GM19240 (cell line): ENCODE measurements around the gene OR11A1.

ENCODE experiments used
- DNase-seq: peaks from one replicate; pipeline ENCODE4 v3.0.0; 2011; ENCODE audit warnings: low spot score; ENCODE audit not compliant: insufficient read length

OR11A1 gene, protein sequence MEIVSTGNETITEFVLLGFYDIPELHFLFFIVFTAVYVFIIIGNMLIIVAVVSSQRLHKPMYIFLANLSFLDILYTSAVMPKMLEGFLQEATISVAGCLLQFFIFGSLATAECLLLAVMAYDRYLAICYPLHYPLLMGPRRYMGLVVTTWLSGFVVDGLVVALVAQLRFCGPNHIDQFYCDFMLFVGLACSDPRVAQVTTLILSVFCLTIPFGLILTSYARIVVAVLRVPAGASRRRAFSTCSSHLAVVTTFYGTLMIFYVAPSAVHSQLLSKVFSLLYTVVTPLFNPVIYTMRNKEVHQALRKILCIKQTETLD

GRCh38 chr6:29456971-29457370 is at the start of gene OR11A1, which contains the start of gene OR2H1:
Gene OR11A1, minus strand, starts transcription at chr6:29457071. Its CDS starts 29,430 bp downstream, at chr6:29427641.
Gene OR2H1, plus strand, starts transcription at chr6:29457155. Its CDS starts 4,615 bp downstream, at chr6:29461770.
- DNase-seq = no peak

DNA sequence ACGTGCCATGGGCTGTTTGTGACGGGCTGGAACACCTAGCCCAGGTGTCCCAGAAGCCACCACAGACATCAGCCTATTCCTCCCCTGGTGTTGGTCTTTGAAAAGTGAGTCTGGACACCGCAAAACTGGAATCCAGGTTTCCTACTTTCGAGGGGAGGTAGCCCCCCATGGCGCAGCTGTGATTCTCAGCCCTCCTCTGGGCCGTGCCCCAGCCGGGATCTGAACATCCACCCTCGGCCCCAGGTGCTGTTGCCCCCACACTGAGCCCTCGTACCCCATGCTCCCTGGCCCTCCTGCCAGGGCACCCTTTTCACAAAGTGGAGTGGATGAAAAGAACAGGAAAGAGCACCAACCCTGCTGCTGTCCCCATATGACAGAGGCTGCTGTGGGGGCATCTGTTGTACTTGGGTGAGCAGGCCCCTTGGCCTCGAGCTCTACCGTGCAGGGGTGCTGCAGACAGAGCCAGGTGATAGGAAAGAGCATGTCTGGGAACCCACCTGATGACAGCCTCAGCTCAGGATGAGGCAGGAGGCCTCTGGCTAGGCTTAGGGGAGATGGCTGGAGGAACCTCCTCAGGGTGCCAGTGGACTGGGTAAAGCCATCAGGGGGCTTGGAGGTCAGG is 49.7 kb upstream of the OR11A1 start:
- DNase-seq = no peak

- no peak for DNase-seq
These were observed 48.9 kb upstream of the OR11A1 start for GRCh38 chr6:29505808-29506207.

GRCh38 chr6:29504961-29505360 is 48.1 kb upstream of the OR11A1 start:
- no peak for DNase-seq

DNA sequence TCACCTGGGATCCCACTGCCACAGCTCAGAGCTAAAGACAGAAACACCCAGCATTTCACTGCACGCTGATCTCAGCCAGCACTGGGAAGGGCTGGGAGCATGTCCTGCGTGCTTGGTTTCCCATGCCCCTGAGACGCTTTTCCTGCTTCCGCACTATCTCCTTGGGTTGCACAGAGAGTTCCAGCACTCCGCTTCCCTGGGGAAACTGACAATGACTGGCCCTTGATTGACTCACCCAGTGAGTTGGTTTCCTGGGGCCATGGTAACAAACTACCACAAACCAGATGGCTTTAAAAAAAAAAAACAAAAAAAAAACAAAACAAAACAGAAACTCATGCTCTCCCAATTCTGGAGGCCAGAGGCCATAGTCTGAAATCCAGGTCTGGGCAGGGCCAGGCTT is 45.7 kb upstream of the OR11A1 start:
- no peak for DNase-seq

- no peak for DNase-seq
These were observed 45.3 kb upstream of the OR11A1 start for GRCh38 chr6:29502181-29502580.

GRCh38 chr6:29501106-29501505 is 44.2 kb upstream of the OR11A1 start:
- no peak for DNase-seq

- DNase-seq = no peak
These were observed 43.7 kb upstream of the OR11A1 start for GRCh38 chr6:29500594-29500993.

DNA sequence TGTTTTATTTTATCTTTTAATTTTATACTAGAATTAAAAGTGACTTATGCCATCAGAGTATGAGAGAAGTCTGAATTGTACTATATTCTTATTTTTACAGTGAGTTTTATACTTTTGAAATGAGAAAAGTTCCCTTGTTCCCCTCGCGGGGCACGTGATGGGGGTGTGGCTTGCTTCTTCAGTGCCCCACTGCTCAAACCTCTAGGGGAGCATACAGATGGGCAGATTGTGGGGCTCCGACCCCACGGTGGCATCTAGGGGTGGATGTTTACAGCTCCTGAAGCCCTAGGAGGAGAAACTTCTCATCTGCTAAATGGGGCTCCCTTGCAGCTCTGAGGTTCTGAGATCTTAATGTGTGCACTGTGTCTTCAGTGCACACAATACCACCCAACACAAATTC is 42.8 kb upstream of the OR11A1 start:
- DNase-seq = no peak

DNA sequence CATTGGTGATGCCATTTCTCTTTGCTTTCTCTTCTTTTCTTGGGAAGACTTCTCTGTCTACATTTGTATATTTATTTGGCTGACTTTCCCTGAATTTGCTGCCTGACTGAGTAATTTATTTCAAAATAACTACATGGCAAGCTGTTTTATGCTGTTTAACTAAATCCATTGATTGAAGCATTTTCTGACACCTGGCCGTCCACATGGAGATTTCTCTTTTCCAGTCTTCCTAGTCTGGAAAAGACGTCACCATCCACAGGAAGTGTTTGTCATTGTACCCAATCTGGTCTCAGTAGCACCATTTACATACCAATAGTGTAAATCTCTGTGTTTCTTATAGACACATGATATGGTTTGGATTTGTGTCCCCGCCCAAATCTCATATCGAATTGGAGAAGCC is 40.1 kb upstream of the OR11A1 start:
- no peak for DNase-seq

DNA sequence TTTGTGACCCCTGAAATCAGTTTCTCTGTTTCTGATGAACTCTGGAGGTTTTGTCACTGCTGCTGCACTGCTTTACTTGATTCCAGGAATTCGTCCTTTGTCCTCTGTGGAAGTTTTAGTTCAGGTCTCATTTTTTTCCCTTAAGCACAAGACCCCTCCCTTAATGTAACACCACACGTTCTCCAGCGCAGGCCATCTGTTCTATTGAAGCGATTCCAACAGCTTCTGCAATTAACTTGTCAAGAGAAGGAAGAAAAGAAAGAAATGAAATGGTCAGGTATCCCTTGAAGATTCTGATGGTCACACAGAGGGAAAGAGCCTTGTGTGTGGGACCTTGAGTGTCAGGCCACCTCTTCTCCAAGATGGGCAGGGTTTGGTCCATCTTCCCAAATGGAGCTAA is 38.7 kb upstream of the OR11A1 start:
- DNase-seq = no peak

DNA sequence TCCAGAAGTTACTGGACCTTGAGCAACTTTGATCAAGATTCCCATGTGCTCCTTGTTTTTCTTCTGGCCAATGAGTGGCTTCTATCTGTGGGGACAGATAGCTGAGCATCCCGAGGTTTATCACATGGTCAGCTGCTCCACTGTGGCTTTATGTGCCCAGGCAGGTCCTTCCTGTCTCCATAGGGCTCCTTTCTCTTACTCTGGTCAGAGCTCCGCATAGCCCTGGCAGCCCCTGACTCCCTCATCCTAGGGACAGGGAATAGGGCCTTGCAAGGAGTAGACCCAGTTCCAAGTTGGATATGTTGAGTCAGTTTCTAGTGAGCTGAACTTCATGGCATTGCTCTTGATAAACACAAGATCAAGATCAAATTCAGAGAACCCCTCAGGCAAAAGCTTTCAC is 37.3 kb upstream of the OR11A1 start:
- DNase-seq = no peak

DNA sequence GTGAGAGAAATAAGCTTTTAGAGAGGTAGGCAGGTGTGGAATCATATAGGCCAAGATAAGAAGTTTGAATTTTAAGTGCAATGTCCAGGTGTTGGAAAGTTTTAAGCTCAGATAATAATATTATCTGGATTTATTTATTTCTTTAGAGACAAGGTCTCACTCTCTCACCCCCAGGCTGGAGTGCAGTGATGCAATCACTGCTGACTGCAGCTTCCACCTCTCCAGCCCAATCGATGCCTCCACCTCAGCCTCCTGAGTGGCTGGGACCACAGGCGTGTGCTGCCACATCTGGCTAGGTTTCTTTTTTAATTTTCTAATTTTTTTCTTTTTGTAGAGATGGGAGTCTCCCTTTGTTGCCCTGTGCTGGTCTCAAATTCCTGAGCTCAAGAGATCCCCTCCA is 36.4 kb upstream of the OR11A1 start:
- no peak for DNase-seq

DNA sequence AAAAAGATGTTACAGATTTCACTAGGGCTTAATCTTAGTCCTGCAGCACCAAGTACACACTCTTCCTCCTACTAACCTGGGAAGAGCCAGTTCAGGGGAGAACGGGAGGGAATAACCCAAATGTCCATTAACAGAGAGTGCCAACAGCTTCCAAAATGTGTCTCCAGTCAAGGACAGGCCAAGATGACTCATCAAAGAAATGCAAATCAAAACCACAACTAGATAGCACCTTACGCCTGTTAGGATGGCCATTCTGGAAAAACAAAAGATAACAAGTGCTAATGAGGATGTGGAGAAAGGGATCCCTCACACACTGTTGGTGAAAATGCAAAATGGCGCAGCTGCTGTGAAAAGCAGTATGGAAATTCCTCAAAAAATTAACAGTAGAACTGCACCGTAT is 34.7 kb upstream of the OR11A1 start:
- DNase-seq = no peak

DNA sequence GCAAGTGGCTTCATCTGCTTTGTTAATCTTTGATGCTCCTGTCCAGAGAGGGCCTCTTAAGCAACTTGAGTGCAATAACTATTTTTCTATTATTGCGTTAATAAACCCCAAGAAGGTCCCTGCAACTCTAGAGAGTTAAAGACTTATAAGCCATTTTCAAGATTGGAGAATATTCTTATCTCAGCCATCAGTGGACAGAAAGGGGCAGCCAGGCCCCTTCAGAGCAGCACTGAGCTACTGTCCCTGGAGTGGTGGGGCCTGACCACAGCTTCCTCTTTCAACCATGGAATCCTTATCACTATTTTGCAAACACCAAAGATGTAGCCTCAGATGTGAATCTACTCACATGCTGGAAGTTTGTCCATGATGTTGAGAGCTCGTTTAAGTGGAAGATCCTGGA is 33.7 kb upstream of the OR11A1 start:
- no peak for DNase-seq

DNA sequence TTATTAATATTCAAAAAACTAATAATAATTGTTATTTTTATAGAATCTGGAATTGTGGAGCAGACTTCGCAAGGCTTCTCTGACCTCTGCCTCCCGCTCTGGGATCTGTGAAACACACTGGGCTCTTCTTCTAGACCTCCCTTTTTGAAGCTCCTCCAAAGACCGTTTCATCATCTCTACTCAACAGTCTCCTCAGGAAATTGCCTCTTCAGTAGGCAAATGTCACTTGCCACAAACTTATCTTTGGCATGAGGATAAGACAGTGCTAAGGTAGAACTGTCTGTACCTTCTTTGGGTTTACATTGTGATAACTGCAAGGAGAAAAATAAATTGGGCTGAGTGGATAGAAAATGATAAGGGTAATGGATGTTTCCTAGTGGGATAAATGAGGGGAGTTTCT is 33.2 kb upstream of the OR11A1 start:
- DNase-seq = no peak

DNA sequence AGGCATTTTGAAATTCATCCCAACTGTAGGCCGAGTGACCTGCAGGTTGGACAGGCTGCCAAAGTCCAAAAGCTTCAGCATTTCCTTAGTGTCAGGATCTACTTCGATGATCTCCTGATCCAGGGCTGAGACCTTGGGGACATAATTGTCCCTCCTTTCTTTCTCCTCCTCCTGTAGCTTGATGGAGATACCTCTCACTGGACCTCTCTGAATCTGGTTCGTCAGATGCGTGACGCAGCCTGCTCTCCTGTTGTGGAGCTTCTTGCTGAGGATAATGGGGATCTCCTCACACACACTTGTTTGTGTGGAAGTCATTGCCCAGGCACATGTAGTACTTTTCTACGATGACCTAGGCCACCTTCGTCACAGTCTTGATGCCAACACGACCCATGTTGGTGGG is 32.4 kb upstream of the OR11A1 start:
- DNase-seq = no peak

GRCh38 chr6:29488874-29489273 is 32.0 kb upstream of the OR11A1 start:
- no peak for DNase-seq

DNA sequence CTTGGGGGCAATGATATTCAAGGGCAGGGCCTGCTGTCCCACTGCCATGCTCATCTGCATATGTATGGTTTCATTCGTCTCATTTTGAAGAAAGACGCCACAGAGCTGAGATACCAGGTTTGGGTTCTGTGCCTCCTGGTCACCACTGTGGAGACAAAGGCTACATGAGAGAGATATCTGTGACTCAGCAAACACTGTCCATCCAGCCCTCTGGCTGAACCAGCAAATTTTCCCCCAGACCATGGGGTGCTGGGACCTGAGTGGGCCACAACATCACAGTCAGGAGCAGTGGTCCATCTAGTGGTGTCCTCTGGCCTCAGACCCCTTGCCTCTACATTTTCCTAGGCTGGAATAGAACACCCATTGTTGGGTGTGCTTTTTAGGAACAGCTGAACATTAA is 30.8 kb upstream of the OR11A1 start, which contains the start of gene MAS1L:
Gene MAS1L, minus strand, starts transcription at position 297 of the 400 bp plus-strand sequence. Its CDS starts 54 bp downstream, at position 243.
- DNase-seq = no peak

DNA sequence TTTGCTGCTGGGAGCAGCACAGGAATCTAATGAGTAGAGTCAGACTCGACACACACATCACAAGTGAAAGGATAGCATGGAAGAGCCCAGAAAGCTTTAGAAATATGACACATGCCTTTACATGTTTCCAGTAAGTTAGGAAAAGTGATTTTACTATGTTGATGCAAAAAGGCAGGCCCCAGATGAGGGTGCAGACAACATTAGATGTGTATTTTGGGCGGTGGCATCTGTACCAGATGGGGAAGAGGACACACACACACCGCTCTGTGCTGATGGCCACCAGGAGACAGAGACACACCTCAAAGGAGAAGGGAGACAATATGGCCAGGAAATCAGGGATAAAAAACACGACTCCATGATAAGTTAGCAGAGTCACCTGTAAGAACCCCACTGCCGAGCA is 30.3 kb upstream of the OR11A1 start:
- no peak for DNase-seq

DNA sequence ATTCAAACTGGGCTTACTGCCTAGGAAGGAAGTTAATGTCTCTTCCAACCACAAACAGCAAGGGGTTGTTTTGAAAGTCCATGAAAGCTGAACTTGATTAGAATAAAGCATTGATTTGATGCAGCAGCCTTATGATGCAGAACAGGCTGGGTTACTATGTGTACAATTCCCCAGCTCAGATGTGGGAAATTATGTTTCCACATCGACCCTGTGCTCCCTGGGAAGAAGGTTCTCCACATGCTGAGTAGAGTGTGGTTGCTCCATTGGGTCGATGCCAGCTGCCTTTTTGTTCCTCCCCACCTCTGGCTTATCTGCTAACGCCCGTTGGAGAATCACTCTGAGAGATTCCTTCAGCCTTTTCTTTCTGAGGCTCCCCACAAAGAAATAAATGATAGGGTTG is 29.7 kb upstream of the OR11A1 start:
- no peak for DNase-seq

- no peak for DNase-seq
These were observed 26.9 kb upstream of the OR11A1 start for GRCh38 chr6:29483735-29484134.

DNA sequence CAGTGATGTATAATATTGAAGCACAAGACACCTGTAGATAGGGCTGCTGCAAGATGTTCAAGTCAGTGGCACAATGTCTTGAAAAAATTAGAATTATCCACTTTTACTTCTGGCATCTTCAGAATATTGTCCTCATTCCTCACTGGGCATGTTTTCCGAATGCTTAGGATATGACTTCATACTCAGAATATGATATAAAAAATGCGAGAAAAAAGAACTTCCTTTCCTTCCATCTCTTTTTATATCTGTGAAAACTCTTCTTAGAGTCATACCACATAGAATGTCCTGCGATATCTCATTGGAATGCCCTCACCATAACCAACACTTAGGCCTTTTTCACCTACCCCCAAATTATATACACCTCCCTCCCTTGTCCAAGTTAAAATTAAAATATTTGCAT is 26.3 kb upstream of the OR11A1 start:
- DNase-seq = no peak
